ENCODE measurements around the gene IL1RAPL1.

Gene IL1RAPL1

DNA sequence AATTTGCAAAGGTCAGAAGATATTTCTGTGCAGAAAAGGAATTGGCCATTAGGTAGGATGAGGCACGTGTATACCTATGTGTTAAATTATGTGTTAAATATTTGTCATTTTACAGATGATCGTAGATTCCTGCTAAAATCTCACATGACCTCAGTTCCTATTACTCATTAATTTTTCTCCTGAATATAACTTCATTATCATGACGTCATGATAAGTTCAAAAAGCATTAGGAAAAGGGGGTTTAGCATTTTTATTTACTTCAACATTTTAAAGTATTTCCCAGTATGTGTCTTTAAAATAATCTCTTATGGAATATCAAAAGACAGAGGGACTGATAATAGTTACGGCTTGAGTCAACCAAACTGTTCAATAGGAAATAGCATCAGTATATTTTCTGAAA, 372.8 kb downstream of the IL1RAPL1 start:
- no peak for TF ChIP-seq POLR2AphosphoS5 (IDR thresholded peaks at IDR 0.05; ENCODE audit: low read depth, low read length)
- TF ChIP-seq TAF1 (IDR thresholded peaks at IDR 0.05; ENCODE audit: borderline replicate concordance, insufficient read depth, low read length): no peak
- TF ChIP-seq REST (IDR thresholded peaks at IDR 0.05; ENCODE audit: insufficient read depth in 1 of 2, low read depth in 2 of 2, low read length in 2 of 2): no peak
- TF ChIP-seq SIN3A (IDR thresholded peaks at IDR 0.05; ENCODE audit: borderline replicate concordance, insufficient read depth, low read length): no peak
- TF ChIP-seq FOXP2 (optimal IDR thresholded peaks at IDR 0.05; ENCODE audit: borderline replicate concordance, extremely low read depth, extremely low read length, insufficient read depth): no peak

DNA sequence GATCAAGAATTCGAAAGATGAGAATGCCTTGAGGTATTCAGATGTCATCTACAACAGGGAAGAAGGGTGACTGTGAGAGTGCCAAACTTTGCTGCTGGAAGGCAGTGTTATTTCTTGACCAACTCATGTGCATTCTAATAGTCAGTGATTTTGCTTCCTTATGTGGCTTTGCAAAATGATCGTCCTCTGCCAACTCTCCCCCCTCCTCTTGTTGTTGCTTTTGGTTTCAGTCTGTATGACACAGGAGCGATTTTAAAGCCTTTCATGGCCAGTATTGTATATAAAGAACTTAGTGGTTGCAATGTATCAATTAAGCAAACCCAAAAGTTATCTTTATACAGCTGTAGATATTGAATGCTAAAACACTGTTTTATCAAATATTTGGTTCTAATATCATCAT, 379.1 kb downstream of the IL1RAPL1 start:
- TF ChIP-seq REST (IDR thresholded peaks at IDR 0.05; ENCODE audit: insufficient read depth in 1 of 2, low read depth in 2 of 2, low read length in 2 of 2) (no peak), SIN3A (IDR thresholded peaks at IDR 0.05; ENCODE audit: borderline replicate concordance, insufficient read depth, low read length) (no peak), TAF1 (IDR thresholded peaks at IDR 0.05; ENCODE audit: borderline replicate concordance, insufficient read depth, low read length) (no peak), FOXP2 (optimal IDR thresholded peaks at IDR 0.05; ENCODE audit: borderline replicate concordance, extremely low read depth, extremely low read length, insufficient read depth) (no peak), POLR2AphosphoS5 (IDR thresholded peaks at IDR 0.05; ENCODE audit: low read depth, low read length) (no peak)

- no peak for TF ChIP-seq REST (IDR thresholded peaks at IDR 0.05; ENCODE audit: insufficient read depth in 1 of 2, low read depth in 2 of 2, low read length in 2 of 2)
Observed at GRCh38 chrX:28969126-28969525, 381.9 kb downstream of the IL1RAPL1 start.

DNA sequence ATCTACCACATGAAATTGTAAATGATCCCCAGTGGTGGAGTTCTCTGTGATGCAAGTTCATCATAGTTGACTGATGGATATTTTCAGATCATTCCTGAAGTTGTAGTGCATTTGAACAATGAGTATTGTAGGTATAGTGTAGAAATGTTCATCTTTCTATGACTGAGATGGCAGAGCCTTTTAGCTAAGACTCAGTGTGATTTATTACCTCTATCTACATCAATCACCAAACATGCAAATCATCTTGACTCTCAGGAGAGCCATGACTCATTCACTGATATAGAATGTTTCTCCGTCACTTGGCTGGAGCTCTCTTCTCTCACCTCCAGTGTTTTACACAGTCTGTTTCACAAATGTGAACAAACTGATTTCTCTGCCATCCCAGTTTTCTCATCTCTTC, 392.6 kb downstream of the IL1RAPL1 start:
- TF ChIP-seq SIN3A (IDR thresholded peaks at IDR 0.05; ENCODE audit: borderline replicate concordance, insufficient read depth, low read length) (no peak), TAF1 (IDR thresholded peaks at IDR 0.05; ENCODE audit: borderline replicate concordance, insufficient read depth, low read length) (no peak), FOXP2 (optimal IDR thresholded peaks at IDR 0.05; ENCODE audit: borderline replicate concordance, extremely low read depth, extremely low read length, insufficient read depth) (no peak), REST (IDR thresholded peaks at IDR 0.05; ENCODE audit: insufficient read depth in 1 of 2, low read depth in 2 of 2, low read length in 2 of 2) (no peak), POLR2AphosphoS5 (IDR thresholded peaks at IDR 0.05; ENCODE audit: low read depth, low read length) (no peak)

- TF ChIP-seq POLR2AphosphoS5 (IDR thresholded peaks at IDR 0.05; ENCODE audit: low read depth, low read length) (no peak), REST (IDR thresholded peaks at IDR 0.05; ENCODE audit: insufficient read depth in 1 of 2, low read depth in 2 of 2, low read length in 2 of 2) (no peak), FOXP2 (optimal IDR thresholded peaks at IDR 0.05; ENCODE audit: borderline replicate concordance, extremely low read depth, extremely low read length, insufficient read depth) (no peak), TAF1 (IDR thresholded peaks at IDR 0.05; ENCODE audit: borderline replicate concordance, insufficient read depth, low read length) (no peak), SIN3A (IDR thresholded peaks at IDR 0.05; ENCODE audit: borderline replicate concordance, insufficient read depth, low read length) (no peak)
Observed at GRCh38 chrX:28981952-28982351, 394.7 kb downstream of the IL1RAPL1 start.

Data from PFSK-1 (cell line).